HG02763 (cell line): Measurements from ENCODE around the gene DDIT4.
A peak's percentile ranks its signal among the peaks of the same experiment; 100 is the strongest.

Experiments used
- ATAC-seq: cut with Tn5 transposase; IDR thresholded peaks from one replicate; pipeline ENCODE4 v1.9.1; 2021; ENCODE audit warnings: mild to moderate bottlenecking, moderate library complexity; ENCODE audit not compliant: unreplicated experiment

DDIT4 gene

GRCh38 chr10:72315611-72316385, 42.1 kb downstream of the DDIT4 start:
- ATAC-seq, result no peak

GRCh38 chr10:72316386-72316700, 42.6 kb downstream of the DDIT4 start:
- ATAC-seq, result no peak

GRCh38 chr10:72316748-72317435, 43.2 kb downstream of the DDIT4 start:
- no peak for ATAC-seq

- ATAC-seq, result no peak
These were observed 44.9 kb downstream of the DDIT4 start for GRCh38 chr10:72318418-72319262.

GRCh38 chr10:72319416-72320254, 45.9 kb downstream of the DDIT4 start:
- peak; percentile 61 for ATAC-seq

- peak; percentile 61 for ATAC-seq
These were observed 47.0 kb downstream of the DDIT4 start for GRCh38 chr10:72320676-72321247.

GRCh38 chr10:72321248-72322029, 47.7 kb downstream of the DDIT4 start:
- ATAC-seq, result no peak

- no peak for ATAC-seq
These were observed 48.2 kb downstream of the DDIT4 start for GRCh38 chr10:72322030-72322279.

GRCh38 chr10:72322280-72323058, 48.7 kb downstream of the DDIT4 start:
- ATAC-seq, result no peak

- no peak for ATAC-seq
These were observed 49.5 kb downstream of the DDIT4 start for GRCh38 chr10:72323108-72323749.

- no peak for ATAC-seq
These were observed 50.1 kb downstream of the DDIT4 start for GRCh38 chr10:72323771-72324191.
